DOHH2 (cell line): Measurements from ENCODE around the gene RHOT2.

Source experiments
- H3F3A ChIP-seq: fragments of 200-600 bp; sonication (generic), shearing (Covaris generic); 2 replicates; pipeline ENCODE4 v1.6.0; 2016; ENCODE audit warnings: antibody characterized with exemption, mild to moderate bottlenecking; ENCODE audit not compliant: control insufficient read depth, insufficient read depth
- H3K27ac ChIP-seq: fragments of 200-600 bp; sonication (generic); 2 replicates; pipeline ENCODE4 v1.5.1; 2014; ENCODE audit warnings: low read depth, mild to moderate bottlenecking, low read length, moderate library complexity
- H3K27me3 ChIP-seq: fragments of 200-600 bp; sonication (generic); 2 replicates; pipeline ENCODE4 v1.6.1; 2014; ENCODE audit warnings: mild to moderate bottlenecking, low read length, mixed read lengths; ENCODE audit not compliant: control insufficient read depth
- H3K36me3 ChIP-seq: fragments of 200-600 bp; sonication (generic); 2 replicates; pipeline ENCODE4 v1.6.1; 2014; ENCODE audit warnings: mild to moderate bottlenecking, low read length, moderate library complexity, mixed read lengths; ENCODE audit not compliant: control insufficient read depth
- H3K4me1 ChIP-seq: fragments of 200-600 bp; sonication (generic); 2 replicates; pipeline ENCODE4 v1.6.1; 2014; ENCODE audit warnings: mild to moderate bottlenecking, low read length, mixed read lengths; ENCODE audit not compliant: control insufficient read depth
- H3K4me2 ChIP-seq: fragments of 200-600 bp; sonication (generic); 2 replicates; pipeline ENCODE4 v1.6.0; 2014; ENCODE audit warnings: mild to moderate bottlenecking, low read length, moderate library complexity
- H3K4me3 ChIP-seq: fragments of 200-600 bp; sonication (generic); 2 replicates; pipeline ENCODE4 v1.5.1; 2014; ENCODE audit warnings: mild to moderate bottlenecking, low read length, mixed read lengths
- H3K79me2 ChIP-seq: fragments of 200-600 bp; sonication (generic); 2 replicates; pipeline ENCODE4 v1.6.1; 2014; ENCODE audit warnings: mild to moderate bottlenecking, low read length, mixed read lengths; ENCODE audit not compliant: control insufficient read depth
- H3K9me2 ChIP-seq: fragments of 200-600 bp; sonication (generic); replicated peaks from 2 replicates; pipeline ENCODE4 v1.6.1; 2014; ENCODE audit warnings: mild to moderate bottlenecking, low read length, mixed read lengths; ENCODE audit not compliant: control insufficient read depth
- H3K9me3 ChIP-seq: fragments of 200-600 bp; sonication (generic); 2 replicates; pipeline ENCODE4 v1.6.1; 2014; ENCODE audit warnings: antibody characterized with exemption, low read length, mixed read lengths; ENCODE audit not compliant: control insufficient read depth, insufficient read depth
- H4K20me1 ChIP-seq: fragments of 200-600 bp; sonication (generic); 2 replicates; pipeline ENCODE4 v1.6.0; 2014; ENCODE audit warnings: low read depth, mild to moderate bottlenecking, antibody characterized with exemption, low read length, moderate library complexity; ENCODE audit not compliant: control insufficient read depth, insufficient read depth
- CTCF ChIP-seq: fragments of 200-600 bp; sonication (generic); IDR thresholded peaks from one replicate; pipeline ENCODE4 v1.5.1; 2014; ENCODE audit warnings: antibody characterized with exemption, mild to moderate bottlenecking, low read depth, low read length; ENCODE audit not compliant: poor library complexity, severe bottlenecking
- EZH2phosphoT487 ChIP-seq: fragments of 200-600 bp; sonication (generic); IDR thresholded peaks from 2 replicates; pipeline ENCODE4 v1.6.1; 2017; ENCODE audit warnings: borderline replicate concordance, mild to moderate bottlenecking, antibody characterized with exemption, low read length, moderate library complexity, mixed read lengths

The RHOT2 gene

GRCh38 chr16:714558-715476 lies 46.9 kb downstream of the RHOT2 start, which contains the start of gene METRN:
TSS of gene METRN (plus strand) at chr16:715118. CDS start at chr16:715290, 172 bp downstream.
- Histone ChIP-seq H3K27me3 (peaks cover 30% of the 10 kb centered on the region), H3K79me2 (0 out of 2 replicates have a peak, but pooled peaks cover 2% of the 10 kb centered on the region), H3K27ac (no peak within 1 kb of the TSS), H3F3A (peaks cover 6% of the 10 kb centered on the region; the same call in 1 of the 2 replicates), H3K4me2 (peak within 1 kb of the TSS; percentile 77), H3K9me3 (no peaks in the 10 kb centered on the region), H3K36me3 (no peaks in the 10 kb centered on the region), H3K9me2 (no peaks in the 10 kb centered on the region), H3K4me1 (peaks cover 36% of the 10 kb centered on the region), H3K4me3 (peak within 1 kb of the TSS; percentile 73), H4K20me1 (peaks cover 8% of the 10 kb centered on the region; the same call in 1 of the 2 replicates)
- TF ChIP-seq CTCF (no peak), EZH2phosphoT487 (no peak)

GRCh38 chr16:715477-716199 lies 47.7 kb downstream of the RHOT2 start:
- H3K9me2 ChIP-seq = no peaks in the 10 kb centered on the region
- peaks cover 8% of the 10 kb centered on the region; the same call in 1 of the 2 replicates for H4K20me1 ChIP-seq
- H3K4me3 ChIP-seq = peak overlapping the region; percentile 73
- H3K79me2 ChIP-seq = 0 out of 2 replicates have a peak, but pooled peaks cover 2% of the 10 kb centered on the region
- H3K4me1 ChIP-seq = peaks cover 41% of the 10 kb centered on the region
- H3K4me2 ChIP-seq = peak overlapping the region; percentile 77
- H3K27ac ChIP-seq = no peak overlapping the region
- peaks cover 22% of the 10 kb centered on the region for H3K27me3 ChIP-seq
- TF ChIP-seq EZH2phosphoT487 (no peak), CTCF (no peak)
- H3K9me3 ChIP-seq = no peaks in the 10 kb centered on the region
- peaks cover 6% of the 10 kb centered on the region; the same call in 1 of the 2 replicates for H3F3A ChIP-seq
- H3K36me3 ChIP-seq = peaks cover 2% of the 10 kb centered on the region

GRCh38 chr16:716200-716568 lies 48.3 kb downstream of the RHOT2 start:
- peaks cover 8% of the 10 kb centered on the region; the same call in 1 of the 2 replicates for H4K20me1 ChIP-seq

More at GRCh38 chr16:716200-716568, 48.3 kb downstream of the RHOT2 start:
- Histone ChIP-seq H3K27me3 (peaks cover 17% of the 10 kb centered on the region), H3K4me1 (peaks cover 41% of the 10 kb centered on the region), H3K4me3 (peak overlapping the region; percentile 73), H3K9me3 (no peaks in the 10 kb centered on the region), H3K4me2 (peak overlapping the region; percentile 77), H3K9me2 (no peaks in the 10 kb centered on the region), H3K36me3 (peaks cover 4% of the 10 kb centered on the region), H3K27ac (no peak overlapping the region), H3K79me2 (0 out of 2 replicates have a peak, but pooled peaks cover 2% of the 10 kb centered on the region), H3F3A (peaks cover 6% of the 10 kb centered on the region; the same call in 1 of the 2 replicates)
- TF ChIP-seq CTCF = no peak
